GM19193 (cell line): ENCODE results near the gene IL37.

Experiments used
- POLR2A ChIP-seq: IDR thresholded peaks from 4 replicates; pipeline ENCODE4 v1.6.1; 2011; ENCODE audit not compliant: insufficient read depth, insufficient read length; ENCODE audit errors: extremely low read depth

The IL37 gene

DNA sequence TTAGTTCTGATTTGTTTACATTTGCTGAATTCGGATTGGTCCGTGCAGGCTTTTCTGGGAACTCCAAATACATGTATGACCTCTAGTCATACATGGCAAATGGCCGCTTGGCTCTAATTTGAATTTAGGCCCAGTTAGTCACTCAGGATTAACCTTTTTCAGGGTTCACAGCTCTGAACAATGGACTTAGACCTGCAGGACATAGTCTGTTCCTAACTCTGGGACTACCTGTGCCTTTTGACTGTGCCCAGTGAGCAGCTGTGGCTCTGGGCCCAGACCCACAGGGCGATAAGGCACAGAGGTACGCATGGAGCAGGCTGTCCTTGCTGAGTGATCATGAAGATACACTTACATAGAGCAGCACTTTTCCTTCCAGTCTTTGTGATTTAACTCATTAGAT lies 28.5 kb downstream of the IL37 start:
- TF ChIP-seq POLR2A = no peak

- no peak for TF ChIP-seq POLR2A
Observed at GRCh38 chr2:112940859-112941625, 30.1 kb downstream of the IL37 start.

- no peak for TF ChIP-seq POLR2A
Observed at GRCh38 chr2:112941753-112942653, 31.0 kb downstream of the IL37 start.

DNA sequence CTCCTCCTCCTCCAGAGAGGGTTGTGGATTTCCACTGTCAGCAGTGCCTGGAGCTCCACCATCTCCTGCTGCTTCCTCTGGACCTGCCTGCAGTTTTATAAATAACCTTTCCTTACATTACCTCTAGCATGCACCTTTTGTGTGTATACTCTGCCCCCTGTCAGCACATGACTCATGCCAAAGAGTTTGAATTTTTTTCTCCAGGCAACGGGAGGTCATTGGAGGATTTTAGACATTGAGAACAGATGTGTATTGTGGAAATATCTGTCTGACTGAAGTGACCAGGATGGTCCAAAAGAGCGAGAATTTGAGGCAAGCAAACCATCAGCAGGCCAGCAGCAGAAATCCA lies 31.7 kb downstream of the IL37 start:
- no peak for TF ChIP-seq POLR2A

DNA sequence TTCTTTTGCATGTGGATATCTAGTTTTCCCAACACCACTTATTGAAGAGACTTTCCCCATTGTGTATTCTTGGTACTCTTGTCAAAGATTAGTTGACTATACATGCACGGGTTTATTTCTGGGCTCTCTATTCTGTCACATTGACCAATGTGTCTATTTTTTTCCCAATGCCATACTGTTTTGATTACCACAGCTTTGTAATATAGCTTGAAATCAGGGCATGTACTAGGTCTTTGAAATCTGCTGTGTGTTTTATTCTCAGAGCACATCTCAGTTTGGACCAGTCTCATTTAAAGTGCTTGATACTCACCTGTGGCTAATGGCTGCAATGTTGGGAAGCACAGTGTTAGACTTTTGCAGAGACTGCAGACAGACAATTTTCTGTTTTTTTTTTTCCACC lies 34.0 kb downstream of the IL37 start:
- no peak for TF ChIP-seq POLR2A

DNA sequence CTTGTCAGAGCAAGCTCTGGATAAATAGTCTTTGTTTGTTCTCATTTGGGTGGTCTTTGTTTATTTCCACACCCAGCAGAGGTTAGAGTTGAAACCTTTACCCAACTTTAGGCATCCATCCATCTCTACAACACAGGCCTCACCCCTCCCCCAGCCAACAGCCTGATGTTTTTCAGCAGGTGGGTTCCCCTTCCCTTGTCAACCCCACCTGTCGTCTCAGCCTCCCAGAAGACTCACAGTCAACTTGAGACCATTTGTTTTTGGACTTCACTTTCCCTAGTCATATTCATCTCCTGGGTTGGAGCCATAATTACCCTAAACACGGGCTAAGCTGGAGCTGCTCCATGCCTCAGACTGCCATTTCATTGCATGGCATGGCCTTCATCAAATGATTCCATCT lies 35.1 kb downstream of the IL37 start:
- TF ChIP-seq POLR2A = no peak

DNA sequence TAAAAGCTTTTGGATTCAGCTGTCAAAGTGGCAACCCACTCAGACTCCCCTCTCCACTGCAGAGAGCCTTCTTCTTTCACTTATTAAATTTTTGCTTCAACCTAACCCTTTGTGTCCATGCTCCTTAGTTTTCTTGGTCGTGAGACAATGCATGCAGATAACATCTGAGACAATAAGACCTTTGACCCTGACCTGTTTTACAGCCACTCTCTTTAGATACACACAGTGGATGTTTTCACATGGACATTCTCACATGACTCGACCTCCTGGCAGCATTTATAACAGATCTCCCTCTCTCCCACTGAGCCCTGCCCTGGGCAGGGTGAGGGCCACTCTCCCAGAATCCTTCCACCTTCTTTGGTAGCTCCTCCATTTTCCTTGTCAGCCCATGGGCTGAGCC lies 36.4 kb downstream of the IL37 start:
- no peak for TF ChIP-seq POLR2A

GRCh38 chr2:112949456-112949855 lies 38.5 kb downstream of the IL37 start:
- TF ChIP-seq POLR2A = no peak

GRCh38 chr2:112954364-112954763 lies 43.4 kb downstream of the IL37 start:
- no peak for TF ChIP-seq POLR2A

DNA sequence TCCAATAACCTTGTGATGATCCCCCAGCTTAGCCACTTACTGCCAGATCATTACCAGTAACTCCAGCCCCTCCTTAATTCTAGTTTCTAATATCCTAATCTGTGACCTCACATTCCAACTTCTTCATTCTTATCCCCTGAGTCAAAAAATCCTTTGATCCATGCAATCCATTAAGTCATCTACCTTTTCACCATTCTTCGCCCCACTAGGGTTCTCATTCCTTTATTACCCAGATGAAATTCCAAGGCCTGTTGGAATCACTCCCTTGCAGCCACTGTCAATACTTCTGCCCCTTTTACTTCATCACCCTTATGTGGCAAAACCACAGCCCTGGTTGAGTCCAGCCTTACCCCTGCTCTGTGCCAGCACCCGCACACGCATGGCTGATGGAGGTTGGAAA lies 46.5 kb downstream of the IL37 start:
- no peak for TF ChIP-seq POLR2A

DNA sequence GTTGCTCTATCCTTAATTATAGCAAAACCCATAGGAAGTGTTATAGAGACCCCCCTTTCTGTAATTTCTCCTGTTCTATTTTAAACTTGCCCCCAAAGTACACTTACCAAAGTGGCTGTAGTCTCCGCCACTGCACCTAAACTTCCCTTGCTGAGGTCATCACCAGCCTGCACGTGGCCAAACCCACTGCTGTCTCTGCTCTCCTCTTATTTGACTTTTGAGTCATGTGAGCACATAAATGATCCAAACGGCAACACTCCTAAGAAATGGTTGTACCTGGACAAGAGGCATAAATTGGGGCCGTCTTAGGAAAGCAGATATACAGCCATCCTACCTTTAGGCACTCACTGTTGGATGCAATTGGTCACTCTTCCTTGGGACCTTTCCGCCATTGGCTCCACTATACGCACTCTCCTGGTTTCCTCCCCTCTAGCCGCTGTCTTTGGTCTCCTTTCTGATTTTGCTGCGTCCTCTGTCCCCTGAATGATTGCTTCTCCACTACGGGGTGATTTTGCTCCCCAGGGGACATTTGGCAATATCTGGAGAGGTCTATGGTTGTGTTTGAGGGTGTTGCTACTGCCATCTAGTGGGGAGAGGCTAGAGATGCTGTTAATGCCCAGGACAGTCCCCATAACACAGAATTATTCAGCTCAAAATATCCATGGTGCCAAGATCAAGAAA lies 47.6 kb downstream of the IL37 start:
- TF ChIP-seq POLR2A = no peak

DNA sequence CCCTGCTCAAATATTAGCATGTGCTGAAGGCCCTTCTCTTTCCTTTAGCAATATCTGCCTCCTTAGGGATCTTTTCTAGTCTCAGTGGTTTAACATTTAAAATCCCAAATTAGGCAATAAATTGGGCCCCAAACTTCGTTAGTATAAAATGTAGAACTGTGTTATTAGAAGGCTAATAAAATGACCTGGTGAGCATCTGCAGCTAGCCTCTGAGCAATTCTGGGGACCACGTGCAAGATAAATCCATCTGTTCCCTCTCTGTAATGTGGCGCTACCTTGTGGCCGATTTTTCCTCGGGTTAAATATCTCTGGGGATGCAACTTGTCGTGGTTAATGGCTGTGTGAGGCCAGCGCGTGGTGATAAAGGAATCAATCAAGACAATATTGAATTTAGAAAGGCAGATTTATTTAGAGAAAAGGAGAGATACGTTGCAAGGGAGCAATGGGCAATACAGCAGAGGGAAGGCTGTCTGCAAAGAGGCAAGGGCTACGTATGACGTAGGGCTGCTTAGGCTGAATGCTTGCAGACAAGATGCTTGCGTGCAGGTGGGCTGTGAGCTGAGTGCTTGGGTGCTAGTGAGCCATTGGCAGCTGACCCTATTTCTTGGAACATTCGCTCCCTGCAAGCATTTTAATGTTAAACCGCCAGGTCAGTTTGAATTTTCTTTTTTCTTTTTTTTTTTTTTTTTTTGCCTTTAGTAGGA lies 48.3 kb downstream of the IL37 start:
- TF ChIP-seq POLR2A = no peak

GRCh38 chr2:112960230-112960825 lies 49.4 kb downstream of the IL37 start:
- TF ChIP-seq POLR2A = no peak

- no peak for TF ChIP-seq POLR2A
Observed at GRCh38 chr2:112962308-112963175, 51.6 kb downstream of the IL37 start.

GRCh38 chr2:112967023-112967422 lies 56.1 kb downstream of the IL37 start:
- TF ChIP-seq POLR2A = no peak
